Measurements from ENCODE around the gene NOC4L.

NOC4L gene

GRCh38 chr12:132186208-132186856, 42.1 kb downstream of the NOC4L start:
- H3K4me3 ChIP-seq = peak overlapping the region; percentile 47 to 75 (median 69)
- H3K4me1 ChIP-seq = peaks cover 49 to 95% (median 89%) of the 10 kb centered on the region in 10 experiments
- H3K4me2 ChIP-seq = peak overlapping the region; percentile 94 to 100 (median 98)
- no peak for TF ChIP-seq Cebpa-rat (IDR thresholded peaks at IDR 0.05)
- peak overlapping the region; percentile 23 to 83 (median 70); a peak in 20 of 22 replicates for H3K9ac ChIP-seq
- H3K27ac ChIP-seq = peak overlapping the region; percentile 21 to 87 (median 74); a peak in 21 of 22 replicates
- no peaks in the 10 kb centered on the region for H3K9me3 ChIP-seq (replicated peaks in 1 of 11)
- no peaks in the 10 kb centered on the region for H3K36me3 ChIP-seq
- H3K27me3 ChIP-seq = no peaks in the 10 kb centered on the region
- H4K20me1 ChIP-seq = peaks cover 0 to 10% (median 0%) of the 10 kb centered on the region in 11 experiments; a peak in 6 of 22 replicates

GRCh38 chr12:132186857-132187620, 42.8 kb downstream of the NOC4L start:
- Histone ChIP-seq H3K4me3 (peak overlapping the region; percentile 47 to 75 (median 69)), H3K27me3 (no peaks in the 10 kb centered on the region), H3K9ac (peak overlapping the region; percentile 38 to 83 (median 71); a peak in 19 of 22 replicates), H4K20me1 (peaks cover 0 to 10% (median 0%) of the 10 kb centered on the region in 11 experiments; a peak in 6 of 22 replicates), H3K4me2 (peak overlapping the region; percentile 94 to 100 (median 98)), H3K36me3 (no peaks in the 10 kb centered on the region), H3K27ac (peak overlapping the region in 9 of 11 experiments; percentile 65 to 87 (median 75); a peak in 19 of 22 replicates), H3K4me1 (peaks cover 49 to 95% (median 88%) of the 10 kb centered on the region in 10 experiments), H3K9me3 (replicated peaks in 1 of 11) (no peaks in the 10 kb centered on the region)
- no peak for TF ChIP-seq Cebpa-rat (IDR thresholded peaks at IDR 0.05)

GRCh38 chr12:132187646-132188450, 43.6 kb downstream of the NOC4L start:
- Histone ChIP-seq H3K27ac (peak overlapping the region in 5 of 11 experiments; percentile 8 to 87 (median 75); a peak in 5 of 22 replicates), H3K4me2 (peak overlapping the region; percentile 94 to 100 (median 98)), H3K4me1 (peaks cover 49 to 95% (median 89%) of the 10 kb centered on the region in 10 experiments), H3K36me3 (no peaks in the 10 kb centered on the region), H3K4me3 (peak overlapping the region; percentile 58 to 75 (median 70); a peak in 18 of 20 replicates), H3K9ac (peak overlapping the region; percentile 0 to 83 (median 76); a peak in 17 of 22 replicates), H4K20me1 (peaks cover 0 to 10% (median 0%) of the 10 kb centered on the region in 11 experiments; a peak in 6 of 22 replicates), H3K9me3 (replicated peaks in 1 of 11) (no peaks in the 10 kb centered on the region), H3K27me3 (no peaks in the 10 kb centered on the region)
- TF ChIP-seq Cebpa-rat (IDR thresholded peaks at IDR 0.05) = no peak

GRCh38 chr12:132188451-132188901, 44.2 kb downstream of the NOC4L start:
- H3K27me3 ChIP-seq = no peaks in the 10 kb centered on the region
- peak overlapping the region; percentile 21 to 83 (median 76); a peak in 18 of 22 replicates for H3K9ac ChIP-seq
- H3K27ac ChIP-seq = peak overlapping the region in 4 of 11 experiments; percentile 1 to 82 (median 17); a peak in 5 of 22 replicates
- peaks cover 0 to 10% (median 0%) of the 10 kb centered on the region in 11 experiments; a peak in 6 of 22 replicates for H4K20me1 ChIP-seq
- peak overlapping the region; percentile 94 to 100 (median 98) for H3K4me2 ChIP-seq
- peaks cover 49 to 89% (median 83%) of the 10 kb centered on the region in 10 experiments for H3K4me1 ChIP-seq
- TF ChIP-seq Cebpa-rat (IDR thresholded peaks at IDR 0.05) = no peak
- peaks cover 0 to 5% (median 3%) of the 10 kb centered on the region in 11 experiments; a peak in 16 of 22 replicates for H3K9me3 ChIP-seq (replicated peaks in 1 of 11)
- H3K4me3 ChIP-seq = peak overlapping the region; percentile 58 to 75 (median 70)
- 0 out of 22 replicates have a peak, but pooled peaks cover 0 to under 1% (median 0%) of the 10 kb centered on the region in 11 experiments for H3K36me3 ChIP-seq

GRCh38 chr12:132188916-132189325, 44.7 kb downstream of the NOC4L start:
- H3K4me3 ChIP-seq = peak overlapping the region; percentile 58 to 75 (median 70)
- peaks cover 49 to 85% (median 79%) of the 10 kb centered on the region in 10 experiments for H3K4me1 ChIP-seq
- H3K9me3 ChIP-seq (replicated peaks in 1 of 11) = peaks cover 4 to 9% (median 7%) of the 10 kb centered on the region in 11 experiments; a peak in 19 of 22 replicates
- H3K4me2 ChIP-seq = peak overlapping the region; percentile 94 to 100 (median 98)
- H3K27ac ChIP-seq = peak overlapping the region in 10 of 11 experiments; percentile 50 to 82 (median 72); a peak in 21 of 22 replicates
- no peaks in the 10 kb centered on the region; a peak in 1 of 22 replicates for H3K27me3 ChIP-seq
- H3K9ac ChIP-seq = peak overlapping the region; percentile 69 to 83 (median 77)
- no peak for TF ChIP-seq Cebpa-rat (IDR thresholded peaks at IDR 0.05)
- peaks cover 0 to 10% (median 0%) of the 10 kb centered on the region in 11 experiments; a peak in 6 of 22 replicates for H4K20me1 ChIP-seq
- 0 out of 22 replicates have a peak, but pooled peaks cover 0 to 5% (median 0%) of the 10 kb centered on the region in 11 experiments for H3K36me3 ChIP-seq

- no peaks in the 10 kb centered on the region; a peak in 1 of 22 replicates for H3K27me3 ChIP-seq
- peak overlapping the region; percentile 94 to 100 (median 98) for H3K4me2 ChIP-seq
- no peak for TF ChIP-seq Cebpa-rat (IDR thresholded peaks at IDR 0.05)
- peaks cover 0 to 10% (median 0%) of the 10 kb centered on the region in 11 experiments; a peak in 6 of 22 replicates for H4K20me1 ChIP-seq
- 0 out of 22 replicates have a peak, but pooled peaks cover 0 to 5% (median 0%) of the 10 kb centered on the region in 11 experiments for H3K36me3 ChIP-seq
- H3K9ac ChIP-seq = peak overlapping the region; percentile 69 to 83 (median 79)
- H3K4me1 ChIP-seq = peaks cover 49 to 82% (median 74%) of the 10 kb centered on the region in 10 experiments
- peak overlapping the region; percentile 56 to 76 (median 72); a peak in 21 of 22 replicates for H3K27ac ChIP-seq
- peaks cover 10 to 15% (median 13%) of the 10 kb centered on the region in 11 experiments; a peak in 19 of 22 replicates for H3K9me3 ChIP-seq (replicated peaks in 1 of 11)
- peak overlapping the region; percentile 58 to 75 (median 70) for H3K4me3 ChIP-seq
Measured at GRCh38 chr12:132189378-132190011, 45.2 kb downstream of the NOC4L start.

- peaks cover 0 to 10% (median 0%) of the 10 kb centered on the region in 11 experiments; a peak in 6 of 22 replicates for H4K20me1 ChIP-seq
- peak overlapping the region; percentile 58 to 75 (median 70) for H3K4me3 ChIP-seq
- no peak for TF ChIP-seq Cebpa-rat (IDR thresholded peaks at IDR 0.05)
- H3K36me3 ChIP-seq = 0 out of 22 replicates have a peak, but pooled peaks cover 0 to 5% (median 0%) of the 10 kb centered on the region in 11 experiments
- peak overlapping the region; percentile 94 to 100 (median 97) for H3K4me2 ChIP-seq
- peak overlapping the region; percentile 68 to 83 (median 79) for H3K9ac ChIP-seq
- no peaks in the 10 kb centered on the region; a peak in 1 of 22 replicates for H3K27me3 ChIP-seq
- H3K27ac ChIP-seq = peak overlapping the region; percentile 56 to 76 (median 70); a peak in 21 of 22 replicates
- H3K9me3 ChIP-seq (replicated peaks in 1 of 11) = peaks cover 11 to 17% (median 14%) of the 10 kb centered on the region in 11 experiments; a peak in 19 of 22 replicates
- peaks cover 52 to 82% (median 73%) of the 10 kb centered on the region in 10 experiments for H3K4me1 ChIP-seq
Measured at GRCh38 chr12:132190012-132190755, 45.9 kb downstream of the NOC4L start.

Measured in BLaER1 treated with 17β-estradiol and CSF1 and Interleukin-3, amounts not matched to agents 10 nM and 100 nM (cell line).